Hematopoietic multipotent progenitor cell treated with erythropoietin and hydrocortisone succinate and interleukin-3 and kit ligand, for 8 days (in vitro differentiated cells): ENCODE data around the gene DDRGK1.
"Not testable (repeated sequence)": the region's sequence is repeated elsewhere in the genome, so short reads cannot be mapped to it uniquely, and the experiment has no call there.

Experiments
- DNase-seq: peaks from one replicate; pipeline ENCODE4 v3.0.0-alpha.2; 2015

DDRGK1 gene

DNA sequence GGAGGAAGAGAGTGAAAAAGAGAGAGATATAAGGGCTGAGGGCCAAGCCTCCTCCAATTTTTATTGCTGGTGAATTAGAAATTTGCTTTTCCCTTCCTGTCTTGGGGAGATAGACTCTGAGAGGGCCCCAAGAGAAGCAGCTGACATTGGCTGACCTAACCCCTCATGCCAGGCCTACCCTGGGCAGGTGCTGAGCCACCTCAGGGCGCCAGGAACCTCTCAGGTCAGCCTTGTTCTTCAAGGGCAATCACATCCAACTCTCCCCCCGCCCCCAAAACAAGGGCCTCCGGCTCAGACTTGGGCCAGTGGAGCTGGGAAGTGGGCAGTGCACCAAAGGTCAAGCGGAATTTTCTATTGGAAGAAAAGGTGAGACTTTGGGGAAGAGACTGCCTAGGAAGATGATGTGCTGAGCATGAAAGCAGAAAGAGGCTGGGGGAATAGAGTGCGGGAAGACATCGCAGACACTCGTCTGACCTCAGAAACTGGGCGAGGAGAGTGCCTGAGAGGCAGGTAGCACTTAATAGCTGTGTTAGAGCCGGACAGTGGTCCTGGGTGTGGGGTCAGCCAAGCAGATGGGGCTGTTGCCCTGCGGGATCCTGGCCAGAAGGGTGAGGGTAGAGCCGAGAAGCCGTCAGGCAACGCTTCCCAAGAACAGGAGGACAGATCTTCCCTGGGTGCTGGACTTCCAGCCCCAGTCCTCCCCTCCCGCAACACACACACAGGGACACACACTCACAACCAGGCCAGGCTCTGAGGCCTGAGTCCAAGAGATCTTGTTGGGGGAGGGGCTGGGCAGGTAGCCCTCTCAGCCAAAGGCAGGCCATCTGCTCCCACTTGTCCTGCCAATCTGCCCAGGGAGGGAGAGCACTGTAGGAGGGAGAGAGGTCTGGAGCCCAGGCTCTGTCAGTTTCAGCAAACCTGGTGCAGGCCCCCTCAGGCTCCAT, 41.1 kb downstream of the DDRGK1 start:
- DNase-seq, result no peak

DNA sequence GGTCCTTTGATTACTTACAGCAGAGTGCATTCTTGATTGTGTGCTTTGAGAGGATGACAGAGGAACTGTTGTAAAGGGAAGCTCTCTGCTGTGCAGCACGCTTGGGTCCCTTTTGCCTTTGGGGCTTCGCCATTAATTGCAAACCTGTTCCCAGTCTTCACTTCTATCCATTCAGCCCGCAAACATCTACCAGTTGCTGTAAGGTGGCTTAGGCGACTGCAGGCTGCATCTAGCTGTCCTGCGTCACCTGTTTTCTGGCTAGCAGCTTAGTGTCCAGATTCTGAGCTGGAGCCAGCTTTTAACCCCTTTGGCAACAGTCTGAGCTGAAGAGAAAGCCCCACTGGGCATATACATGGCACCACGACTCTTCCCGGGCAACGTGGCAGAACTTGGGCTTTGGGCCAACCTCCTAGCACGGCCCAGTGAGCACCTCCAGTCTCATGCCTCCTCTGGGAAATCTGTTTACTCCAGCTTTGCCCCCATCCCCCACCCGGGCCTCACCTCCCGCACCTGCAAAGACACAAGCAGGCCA, 42.3 kb downstream of the DDRGK1 start:
- DNase-seq, result no peak

GRCh38 chr20:3161316-3162079, 43.0 kb downstream of the DDRGK1 start:
- no peak for DNase-seq

DNA sequence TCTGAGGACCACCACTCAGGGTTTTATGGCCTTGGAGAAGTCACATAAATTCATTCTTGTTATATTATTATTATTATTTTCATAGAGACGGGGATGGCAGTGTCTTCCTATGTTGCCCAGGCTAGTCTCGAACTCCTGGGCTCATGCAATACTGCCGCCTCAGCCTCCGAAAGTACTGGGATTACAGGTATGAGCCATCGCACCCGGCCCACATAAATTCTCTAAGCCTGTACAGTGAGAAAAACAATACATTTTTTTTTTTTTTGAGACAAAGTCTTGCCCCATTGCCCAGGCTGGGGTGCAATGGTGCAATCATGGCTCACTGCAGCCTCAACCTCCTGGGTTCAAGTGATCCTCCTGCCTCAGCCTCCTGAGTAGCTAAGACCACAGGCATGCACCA, 44.1 kb downstream of the DDRGK1 start:
- no peak for DNase-seq

DNA sequence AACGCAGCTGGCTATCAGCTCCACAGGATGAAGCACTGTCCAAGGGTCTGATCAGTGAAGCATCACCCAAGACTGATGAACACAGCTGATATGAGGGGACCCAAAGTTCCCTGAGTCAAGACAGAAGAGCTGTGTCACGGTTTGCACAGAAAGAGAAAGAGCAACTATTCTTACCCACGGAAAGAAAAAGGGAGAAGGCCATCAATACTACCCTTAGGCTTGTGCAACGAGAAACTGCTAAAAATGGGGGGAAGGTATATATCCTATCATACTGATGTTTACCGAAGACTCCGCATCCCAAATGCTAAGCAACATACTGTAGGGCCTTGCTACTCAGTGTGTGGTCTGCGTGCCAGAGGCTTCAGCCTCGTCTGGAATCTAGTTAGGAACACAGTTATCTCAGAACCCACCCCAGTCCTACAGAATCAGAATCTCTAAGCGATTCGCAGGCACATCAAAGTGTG, 45.5 kb downstream of the DDRGK1 start:
- DNase-seq, result peak; percentile 68

GRCh38 chr20:3157817-3158216, 46.7 kb downstream of the DDRGK1 start:
- DNase-seq, result no peak

- peak; percentile 49 for DNase-seq
Observed at GRCh38 chr20:3156811-3157619, 47.5 kb downstream of the DDRGK1 start.

GRCh38 chr20:3152057-3152644, 52.3 kb downstream of the DDRGK1 start:
- not testable (repeated sequence) for DNase-seq

DNA sequence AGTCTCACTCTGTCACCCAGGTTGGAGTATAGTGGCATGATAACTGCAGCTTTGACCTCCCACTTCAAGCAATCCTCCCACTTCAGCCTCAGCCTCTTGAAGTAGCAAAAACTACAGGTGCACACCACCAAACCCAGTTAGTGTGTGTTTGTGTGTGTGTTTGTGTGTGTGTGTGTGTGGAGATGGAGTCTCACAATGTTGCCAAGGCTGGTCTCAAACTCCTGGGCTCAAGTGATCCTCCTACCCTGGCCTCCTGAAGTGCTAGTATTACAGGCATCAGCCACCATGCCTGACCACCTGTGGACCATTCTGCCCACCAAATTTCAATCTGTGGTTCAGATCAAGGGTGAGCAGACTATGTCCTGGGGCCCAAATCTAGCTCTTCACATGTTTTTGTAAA, 53.6 kb downstream of the DDRGK1 start:
- DNase-seq, result no peak

- no peak for DNase-seq
Observed at GRCh38 chr20:3146732-3147341, 57.6 kb downstream of the DDRGK1 start.

- no peak for DNase-seq
Observed at GRCh38 chr20:3141757-3142156, 62.7 kb downstream of the DDRGK1 start.
